ENCODE data around the gene APBA1.

DNA sequence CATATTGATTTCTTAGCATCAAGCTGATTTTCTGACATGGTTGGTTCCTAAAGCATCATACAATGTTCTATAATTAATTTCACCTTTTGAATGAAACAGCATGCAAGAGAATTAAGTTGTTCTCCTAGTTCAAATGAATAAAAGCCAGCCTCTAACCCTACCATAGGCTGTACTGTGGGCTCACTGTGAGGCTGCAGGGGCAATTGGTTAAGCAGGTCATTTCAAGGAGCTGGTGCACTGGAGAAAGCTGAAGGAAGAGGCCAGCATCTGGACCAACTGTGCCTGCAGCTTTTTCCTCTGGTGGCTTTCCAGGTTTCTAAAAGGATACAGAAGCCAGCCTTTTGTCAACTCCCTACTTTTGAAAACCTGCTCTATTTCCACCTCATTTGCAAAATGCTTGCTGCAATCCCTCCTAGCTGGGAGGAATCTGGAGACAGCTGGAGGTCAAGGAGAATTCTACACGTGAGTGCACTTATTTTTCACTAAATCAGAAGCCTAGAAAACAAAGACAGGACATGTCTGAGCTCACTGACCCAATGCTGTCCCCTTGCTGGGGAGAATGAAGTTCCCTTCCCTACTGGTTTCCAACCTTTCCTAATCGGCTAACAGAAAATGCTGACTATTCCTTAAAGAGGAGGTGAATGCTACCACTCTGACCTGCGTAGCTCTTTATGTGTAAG is 158.9 kb downstream of the APBA1 start:
- no peak for TF ChIP-seq POLR2AphosphoS5 (IDR thresholded peaks at IDR 0.05; ENCODE audit: low read depth, low read length)
- no peak for TF ChIP-seq TAF1 (IDR thresholded peaks at IDR 0.05; ENCODE audit: borderline replicate concordance, insufficient read depth, low read length)
- TF ChIP-seq, protein P1, sequence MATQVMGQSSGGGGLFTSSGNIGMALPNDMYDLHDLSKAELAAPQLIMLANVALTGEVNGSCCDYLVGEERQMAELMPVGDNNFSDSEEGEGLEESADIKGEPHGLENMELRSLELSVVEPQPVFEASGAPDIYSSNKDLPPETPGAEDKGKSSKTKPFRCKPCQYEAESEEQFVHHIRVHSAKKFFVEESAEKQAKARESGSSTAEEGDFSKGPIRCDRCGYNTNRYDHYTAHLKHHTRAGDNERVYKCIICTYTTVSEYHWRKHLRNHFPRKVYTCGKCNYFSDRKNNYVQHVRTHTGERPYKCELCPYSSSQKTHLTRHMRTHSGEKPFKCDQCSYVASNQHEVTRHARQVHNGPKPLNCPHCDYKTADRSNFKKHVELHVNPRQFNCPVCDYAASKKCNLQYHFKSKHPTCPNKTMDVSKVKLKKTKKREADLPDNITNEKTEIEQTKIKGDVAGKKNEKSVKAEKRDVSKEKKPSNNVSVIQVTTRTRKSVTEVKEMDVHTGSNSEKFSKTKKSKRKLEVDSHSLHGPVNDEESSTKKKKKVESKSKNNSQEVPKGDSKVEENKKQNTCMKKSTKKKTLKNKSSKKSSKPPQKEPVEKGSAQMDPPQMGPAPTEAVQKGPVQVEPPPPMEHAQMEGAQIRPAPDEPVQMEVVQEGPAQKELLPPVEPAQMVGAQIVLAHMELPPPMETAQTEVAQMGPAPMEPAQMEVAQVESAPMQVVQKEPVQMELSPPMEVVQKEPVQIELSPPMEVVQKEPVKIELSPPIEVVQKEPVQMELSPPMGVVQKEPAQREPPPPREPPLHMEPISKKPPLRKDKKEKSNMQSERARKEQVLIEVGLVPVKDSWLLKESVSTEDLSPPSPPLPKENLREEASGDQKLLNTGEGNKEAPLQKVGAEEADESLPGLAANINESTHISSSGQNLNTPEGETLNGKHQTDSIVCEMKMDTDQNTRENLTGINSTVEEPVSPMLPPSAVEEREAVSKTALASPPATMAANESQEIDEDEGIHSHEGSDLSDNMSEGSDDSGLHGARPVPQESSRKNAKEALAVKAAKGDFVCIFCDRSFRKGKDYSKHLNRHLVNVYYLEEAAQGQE (IDR thresholded peaks at IDR 0.05; ENCODE audit: insufficient read depth in 1 of 2, low read depth in 2 of 2, low read length in 2 of 2) = no peak
- no peak for TF ChIP-seq SIN3A (IDR thresholded peaks at IDR 0.05; ENCODE audit: borderline replicate concordance, insufficient read depth, low read length)
- no peak for TF ChIP-seq FOXP2 (optimal IDR thresholded peaks at IDR 0.05; ENCODE audit: borderline replicate concordance, extremely low read depth, extremely low read length, insufficient read depth)

All from PFSK-1 (cell line).